ENCODE measurements around the gene CDHR4. TPM values are rescaled to one million over a fixed set of nuclear protein-coding genes. Genes with fewer than 3 reads are reported as not detected.

Gene CDHR4
- total and polyA plus RNA-seq, 9 of the 15 experiments (the other 6 are each of a cell fraction or from before 2014, with no cell fraction given), result 0.21 TPM; not detected in 8

DNA sequence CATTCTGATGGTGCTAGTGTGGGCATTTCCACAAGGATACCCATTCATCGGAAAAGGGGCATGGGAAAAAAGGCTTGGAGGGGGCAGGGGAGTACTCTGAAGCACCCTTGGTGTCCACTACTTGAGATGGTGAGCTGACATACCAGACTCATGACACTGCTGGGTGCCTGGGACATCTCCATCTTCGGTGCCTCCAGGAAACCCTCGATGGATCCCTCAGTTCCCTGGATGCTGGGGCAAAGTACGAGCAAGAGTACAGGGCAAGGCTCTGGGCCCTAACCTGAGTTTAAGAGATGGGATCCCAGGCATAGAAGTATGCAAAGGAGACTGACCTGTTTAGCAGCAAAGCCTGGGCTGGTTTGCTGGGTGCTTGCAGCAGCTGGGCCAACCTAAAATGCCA is 8.1 kb downstream of the CDHR4 start:
- H3K4me2 ChIP-seq (ENCODE audit: insufficient read depth, low read length), result no peak overlapping the region
- FAIRE-seq, result no peak
- peaks cover 11 to 20% of the 10 kb centered on the region in 2 experiments; a peak in 4 of 5 replicates for H3K4me1 ChIP-seq (replicated peaks in 1 of 2; ENCODE audit: control insufficient read depth in 2 of 2, insufficient read depth in 2 of 2, low read length in 2 of 2)
- H3K9me3 ChIP-seq (replicated peaks; ENCODE audit: control insufficient read depth, insufficient read depth, low read depth, low read length), result no peaks in the 10 kb centered on the region
- no peak overlapping the region for H2AFZ ChIP-seq (ENCODE audit: low read depth, low read length)
- H3K27me3 ChIP-seq (ENCODE audit: control insufficient read depth in 2 of 2, insufficient read depth in 2 of 2, low read length in 2 of 2), result no peaks in the 10 kb centered on the region
- H3K9ac ChIP-seq (ENCODE audit: insufficient read depth in 1 of 2, low read depth in 2 of 2, low read length in 2 of 2), result no peak overlapping the region
- ChIA-PET POLR2A (interaction anchor here (1.1 kb wide), 1 partner anchor 14 kb away, joined by 3 read pairs; no protein-coding TSS in a partner anchor), CTCF (ENCODE audit: low intra/inter-chr PET ratio) (no interaction called here)
- ATAC-seq, result no peak
- peaks cover 6% of the 10 kb centered on the region; the same call in 1 of the 3 replicates for H3K79me2 ChIP-seq (ENCODE audit: control insufficient read depth, insufficient read depth, low read length)
- intact Hi-C loops (cut with micrococcal nuclease), result no loop called here
- no peaks in the 10 kb centered on the region for H4K20me1 ChIP-seq (replicated peaks; ENCODE audit: control insufficient read depth, insufficient read depth, low read length)
- in situ Hi-C loops (cut with MboI), result no loop called here
- no peaks in the 10 kb centered on the region for H3K36me3 ChIP-seq (ENCODE audit: control insufficient read depth, insufficient read depth, low read length)
- H3K27ac ChIP-seq (ENCODE audit: extremely low read depth, low read depth, low read length), result no peak overlapping the region
- TF ChIP-seq ZNF79 (CRISPR knock-in tag; IDR thresholded peaks at IDR 0.05; ENCODE audit: low read depth), result no peak
- TF ChIP-seq ASH1L (IDR thresholded peaks at IDR 0.05; ENCODE audit: borderline replicate concordance, low read depth, partially characterized antibody), result no peak
- TF ChIP-seq HDAC6 (IDR thresholded peaks at IDR 0.05; ENCODE audit: low read depth, low read length), result no peak
- no peak for TF ChIP-seq NEUROD1 (IDR thresholded peaks at IDR 0.05; ENCODE audit: borderline replicate concordance, low read depth, low read length, partially characterized antibody)
- no peak for TF ChIP-seq NR2C1 (IDR thresholded peaks at IDR 0.05)
- TF ChIP-seq NR2C1 (tag; IDR thresholded peaks at IDR 0.05), result no peak
- no peak for TF ChIP-seq RFX7 (CRISPR knock-in tag; IDR thresholded peaks at IDR 0.05)
- TF ChIP-seq, protein P1, sequence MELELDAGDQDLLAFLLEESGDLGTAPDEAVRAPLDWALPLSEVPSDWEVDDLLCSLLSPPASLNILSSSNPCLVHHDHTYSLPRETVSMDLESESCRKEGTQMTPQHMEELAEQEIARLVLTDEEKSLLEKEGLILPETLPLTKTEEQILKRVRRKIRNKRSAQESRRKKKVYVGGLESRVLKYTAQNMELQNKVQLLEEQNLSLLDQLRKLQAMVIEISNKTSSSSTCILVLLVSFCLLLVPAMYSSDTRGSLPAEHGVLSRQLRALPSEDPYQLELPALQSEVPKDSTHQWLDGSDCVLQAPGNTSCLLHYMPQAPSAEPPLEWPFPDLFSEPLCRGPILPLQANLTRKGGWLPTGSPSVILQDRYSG (tag; conservative IDR thresholded peaks at IDR 0.05; ENCODE audit: low read depth), result no peak
- TF ChIP-seq, protein P2, sequence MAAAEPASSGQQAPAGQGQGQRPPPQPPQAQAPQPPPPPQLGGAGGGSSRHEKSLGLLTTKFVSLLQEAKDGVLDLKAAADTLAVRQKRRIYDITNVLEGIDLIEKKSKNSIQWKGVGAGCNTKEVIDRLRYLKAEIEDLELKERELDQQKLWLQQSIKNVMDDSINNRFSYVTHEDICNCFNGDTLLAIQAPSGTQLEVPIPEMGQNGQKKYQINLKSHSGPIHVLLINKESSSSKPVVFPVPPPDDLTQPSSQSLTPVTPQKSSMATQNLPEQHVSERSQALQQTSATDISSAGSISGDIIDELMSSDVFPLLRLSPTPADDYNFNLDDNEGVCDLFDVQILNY (CRISPR knock-in tag; IDR thresholded peaks at IDR 0.05), result no peak
- TF ChIP-seq ELF1 (tag; IDR thresholded peaks at IDR 0.05), result no peak
- TF ChIP-seq DIDO1 (tag; IDR thresholded peaks at IDR 0.05; ENCODE audit: low read depth), result no peak
- no peak for TF ChIP-seq PHTF2 (CRISPR knock-in tag; IDR thresholded peaks at IDR 0.05)
- TF ChIP-seq, protein P3, sequence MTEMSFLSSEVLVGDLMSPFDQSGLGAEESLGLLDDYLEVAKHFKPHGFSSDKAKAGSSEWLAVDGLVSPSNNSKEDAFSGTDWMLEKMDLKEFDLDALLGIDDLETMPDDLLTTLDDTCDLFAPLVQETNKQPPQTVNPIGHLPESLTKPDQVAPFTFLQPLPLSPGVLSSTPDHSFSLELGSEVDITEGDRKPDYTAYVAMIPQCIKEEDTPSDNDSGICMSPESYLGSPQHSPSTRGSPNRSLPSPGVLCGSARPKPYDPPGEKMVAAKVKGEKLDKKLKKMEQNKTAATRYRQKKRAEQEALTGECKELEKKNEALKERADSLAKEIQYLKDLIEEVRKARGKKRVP (CRISPR knock-in tag; IDR thresholded peaks at IDR 0.05), result no peak
- no peak for TF ChIP-seq TAF15 (IDR thresholded peaks at IDR 0.05; ENCODE audit: low read depth, low read length)
- TF ChIP-seq NONO (IDR thresholded peaks at IDR 0.05; ENCODE audit: low read depth in 2 of 2, low read length in 1 of 2), result no peak
- no peak for TF ChIP-seq ILF3 (IDR thresholded peaks at IDR 0.05; ENCODE audit: borderline replicate concordance)
- no peak for TF ChIP-seq MYBL2 (IDR thresholded peaks at IDR 0.05; ENCODE audit: low read depth)
- TF ChIP-seq MYBL2 (CRISPR knock-in tag; IDR thresholded peaks at IDR 0.05; ENCODE audit: borderline replicate concordance), result no peak
- TF ChIP-seq, protein P4, sequence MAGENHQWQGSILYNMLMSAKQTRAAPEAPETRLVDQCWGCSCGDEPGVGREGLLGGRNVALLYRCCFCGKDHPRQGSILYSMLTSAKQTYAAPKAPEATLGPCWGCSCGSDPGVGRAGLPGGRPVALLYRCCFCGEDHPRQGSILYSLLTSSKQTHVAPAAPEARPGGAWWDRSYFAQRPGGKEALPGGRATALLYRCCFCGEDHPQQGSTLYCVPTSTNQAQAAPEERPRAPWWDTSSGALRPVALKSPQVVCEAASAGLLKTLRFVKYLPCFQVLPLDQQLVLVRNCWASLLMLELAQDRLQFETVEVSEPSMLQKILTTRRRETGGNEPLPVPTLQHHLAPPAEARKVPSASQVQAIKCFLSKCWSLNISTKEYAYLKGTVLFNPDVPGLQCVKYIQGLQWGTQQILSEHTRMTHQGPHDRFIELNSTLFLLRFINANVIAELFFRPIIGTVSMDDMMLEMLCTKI (IDR thresholded peaks at IDR 0.05; ENCODE audit: partially characterized antibody), result no peak
- no peak for TF ChIP-seq SMAD3 (CRISPR knock-in tag; conservative IDR thresholded peaks at IDR 0.05)
- WGBS (ENCODE audit: insufficient coverage, low coverage, missing lambda C conversion rate), result 53% methylated on average over 4 of the region's 4 CpGs
- no peaks in the 10 kb centered on the region for H3K9me1 ChIP-seq (ENCODE audit: control insufficient read depth, insufficient read depth, low read length)
- DNase-seq (ENCODE audit: extremely low read depth in 1 of 4, low spot score in 3 of 4), result no peak
- H3K4me3 ChIP-seq, result no peak overlapping the region
- BruUV-seq (replicated peaks), result no TSS peak
